GM11168 (cell line): ENCODE data around the gene SCMH1.
"Not testable (repeated sequence)": the region's sequence is repeated elsewhere in the genome, so short reads cannot be mapped to it uniquely, and the experiment has no call there.

Experiments
- in situ Hi-C: fragments of 300-500 bp; cut with MboI; formaldehyde crosslinking; loops from one replicate; pipeline ENCODE4 v1.12.0; 2022; ENCODE audit warnings: low sequenced_read_pairs; ENCODE audit not compliant: unreplicated experiment

The SCMH1 gene

DNA sequence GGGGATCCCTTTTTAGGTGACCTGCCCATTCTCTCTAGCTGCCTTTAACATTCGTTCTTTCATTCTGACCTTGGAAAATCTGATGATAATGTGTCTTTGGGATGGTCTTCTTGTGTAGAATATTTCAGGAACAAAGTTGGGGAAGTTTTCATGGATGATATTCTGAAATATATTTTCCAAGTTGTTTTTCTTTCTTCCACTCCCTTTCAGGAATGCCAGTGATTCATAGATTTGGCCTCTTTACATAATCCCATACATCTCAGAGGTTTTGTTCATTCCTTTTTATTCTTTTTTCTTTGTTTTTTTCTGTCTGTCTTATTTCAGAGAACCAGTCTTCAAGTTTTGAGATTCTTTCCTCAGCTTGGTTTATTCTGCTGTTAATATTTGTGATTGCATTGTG lies 13.9 kb upstream of the SCMH1 start:
- in situ Hi-C loops = no loop called here

DNA sequence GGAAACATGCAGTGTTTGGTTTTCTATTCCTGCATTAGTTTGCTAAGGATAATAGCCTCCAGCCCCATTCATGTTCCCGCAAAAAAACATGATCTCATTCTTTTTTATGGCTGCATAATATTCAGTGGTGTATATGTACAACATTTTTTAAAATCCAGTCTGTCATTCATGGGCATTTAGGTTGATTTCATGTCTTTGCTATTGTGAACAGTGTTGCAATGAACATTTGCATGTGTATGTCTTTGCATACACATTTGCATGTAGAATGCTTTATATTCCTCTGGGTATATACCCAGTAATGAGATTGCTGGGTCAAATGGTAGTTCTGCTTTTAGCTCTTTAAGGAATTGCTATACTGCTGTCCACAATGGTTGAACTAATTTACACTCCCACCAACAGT lies 9.0 kb upstream of the SCMH1 start:
- in situ Hi-C loops = not testable (repeated sequence)

DNA sequence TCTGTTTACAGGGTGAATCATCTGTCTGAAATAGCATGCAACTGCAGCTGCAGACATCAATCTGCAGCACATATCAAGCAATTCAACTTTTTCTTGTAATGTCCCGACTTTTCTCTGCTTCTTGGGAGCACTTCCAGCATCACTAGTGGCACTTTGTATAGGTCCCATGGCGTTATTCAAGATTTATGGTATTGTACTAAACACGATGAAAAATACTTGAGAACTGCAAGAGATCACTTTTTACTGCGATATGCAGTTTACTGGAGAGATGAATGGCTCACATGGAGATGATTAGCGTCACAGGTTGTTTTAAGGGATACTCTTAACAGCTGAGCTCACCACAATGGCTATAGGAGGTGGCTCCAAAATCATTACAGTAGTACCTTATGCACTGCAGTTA lies 7.2 kb upstream of the SCMH1 start:
- in situ Hi-C loops = no loop called here

DNA sequence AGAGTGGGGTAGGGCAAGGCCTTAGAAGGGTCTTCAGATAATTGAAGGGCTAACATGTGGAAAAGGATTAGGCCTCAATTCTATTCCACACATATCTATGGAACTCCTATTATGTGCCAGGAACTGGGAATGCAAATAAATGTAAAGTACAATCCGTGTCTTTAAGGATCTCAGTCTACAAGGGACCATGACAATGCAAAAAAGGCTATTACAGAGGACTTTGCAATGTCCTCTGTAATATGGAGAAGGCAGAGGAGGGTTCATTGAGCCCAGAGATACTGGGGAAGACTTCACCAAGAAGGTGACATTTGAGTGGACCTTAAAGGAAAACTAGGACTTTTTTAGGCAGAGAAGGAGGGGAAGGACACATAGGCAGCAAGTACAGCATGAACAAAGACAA lies 4.5 kb upstream of the SCMH1 start:
- in situ Hi-C loops = no loop called here

DNA sequence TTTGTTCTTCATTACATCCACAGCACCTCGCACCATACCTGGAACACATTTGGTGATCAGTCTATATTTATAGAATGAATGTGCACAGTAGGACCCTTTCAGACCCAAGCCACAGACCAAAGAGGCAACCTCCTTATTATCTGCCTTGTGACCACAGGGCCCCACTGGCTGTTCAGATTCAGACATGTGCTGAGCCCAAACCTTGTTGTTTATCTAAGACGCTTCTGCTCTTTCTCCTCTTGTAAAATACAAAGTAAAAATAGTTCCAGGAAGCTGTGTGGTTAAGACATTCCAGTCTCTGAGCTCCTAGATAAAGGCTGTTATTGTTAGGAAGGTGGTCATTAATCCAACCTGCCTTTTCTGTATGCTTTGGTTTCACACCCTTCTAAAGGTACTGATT lies 3.6 kb upstream of the SCMH1 start:
- in situ Hi-C loops = no loop called here

DNA sequence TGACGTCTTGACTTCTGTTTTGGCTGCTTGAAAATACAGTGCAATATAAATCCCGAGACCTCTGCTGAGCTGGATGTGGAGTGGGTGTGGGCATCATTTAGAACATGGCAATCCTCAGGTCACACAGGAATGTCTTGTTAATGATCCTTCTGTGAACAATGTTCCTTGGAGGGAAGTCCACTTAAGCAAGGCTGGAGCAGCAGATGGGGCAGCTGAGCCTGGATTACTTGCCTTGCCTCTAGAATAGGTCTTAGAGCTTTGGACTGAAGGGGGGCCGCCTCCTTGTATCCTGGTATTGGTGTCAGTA lies 926 bp upstream of the SCMH1 start:
- in situ Hi-C loops = no loop called here

DNA sequence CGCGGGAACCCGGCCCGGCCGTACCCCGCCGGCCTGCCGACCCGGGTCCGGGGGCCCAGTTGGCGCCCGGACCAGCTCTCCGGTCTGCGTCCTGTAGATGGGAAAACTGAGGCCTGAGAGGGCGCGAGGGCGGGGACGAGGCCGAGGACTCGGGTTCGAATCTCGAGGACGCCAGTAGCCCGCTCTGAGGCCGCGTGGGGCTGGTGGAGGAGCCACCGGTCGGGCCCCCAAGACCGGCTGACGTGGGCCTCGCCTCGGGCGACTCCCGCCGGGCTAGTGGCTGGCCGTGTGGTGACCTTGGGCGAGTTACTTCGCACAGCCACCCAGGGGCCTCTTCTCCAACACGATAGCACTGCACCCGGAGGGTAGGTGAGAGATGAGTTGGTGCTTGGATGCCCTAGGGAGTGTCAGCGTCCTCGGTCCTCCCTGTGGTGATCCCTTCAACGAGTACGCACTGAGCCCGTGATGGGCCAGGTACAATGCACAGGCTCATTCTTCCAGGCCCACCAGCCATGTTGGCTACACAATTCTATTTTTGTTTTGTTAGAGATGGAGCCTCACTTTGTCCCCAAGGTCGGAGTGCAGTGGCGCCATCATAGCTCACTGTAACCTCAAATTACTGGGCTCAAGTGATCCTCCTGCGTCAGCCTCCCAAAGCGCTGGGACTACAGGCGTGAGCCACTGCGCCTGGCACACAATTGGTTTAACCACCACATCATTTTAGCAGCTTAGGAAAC lies 404 bp upstream of the SCMH1 start:
- in situ Hi-C loops = no loop called here

DNA sequence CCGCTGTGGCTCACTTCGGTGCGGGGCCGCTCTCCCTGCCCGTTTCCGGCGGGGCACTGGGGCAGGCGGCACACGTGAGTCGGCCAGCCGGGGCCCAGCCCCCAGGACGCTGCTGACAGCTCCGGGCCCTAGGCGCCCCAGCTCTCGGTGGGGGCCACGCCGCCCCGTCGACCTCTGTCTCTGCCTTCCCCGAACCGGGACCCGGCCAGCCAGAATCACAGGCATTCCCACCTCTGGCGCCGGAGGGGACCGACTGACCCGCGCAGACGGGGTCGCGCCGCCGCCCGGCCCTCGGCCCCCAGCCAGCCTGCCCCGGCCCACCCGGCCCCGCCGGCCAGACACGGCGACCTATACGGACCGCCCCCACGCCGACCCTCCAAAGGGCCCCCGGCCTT lies 755 bp downstream of the SCMH1 start:
- in situ Hi-C loops = no loop called here

DNA sequence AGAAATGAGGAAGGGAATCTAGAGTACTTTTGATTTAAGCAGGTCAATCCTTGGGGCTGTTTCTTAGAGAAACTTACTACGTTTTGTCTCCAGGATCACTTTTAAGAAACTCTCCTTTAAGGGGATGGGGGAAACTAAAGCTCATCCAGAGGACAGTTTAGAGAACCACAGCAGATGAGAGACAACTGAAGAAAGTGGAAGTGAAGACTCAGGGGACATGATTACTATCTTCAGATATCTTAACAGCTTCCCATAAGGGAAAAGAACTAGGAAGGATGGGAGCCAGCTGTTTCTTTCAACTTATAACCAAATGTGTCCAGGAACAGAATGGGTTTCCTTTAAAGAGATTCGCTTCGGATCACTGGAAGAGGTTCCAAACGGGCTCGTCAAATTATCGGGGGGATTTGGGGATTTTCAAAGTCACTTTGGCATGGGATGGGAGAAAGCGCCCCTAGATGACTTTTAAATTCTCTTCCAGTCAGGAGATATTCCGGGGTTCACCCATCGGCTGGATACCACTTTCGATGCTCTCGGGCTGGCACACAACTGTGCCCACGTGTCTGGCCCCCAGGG lies 1.2 kb downstream of the SCMH1 start:
- in situ Hi-C loops = no loop called here

DNA sequence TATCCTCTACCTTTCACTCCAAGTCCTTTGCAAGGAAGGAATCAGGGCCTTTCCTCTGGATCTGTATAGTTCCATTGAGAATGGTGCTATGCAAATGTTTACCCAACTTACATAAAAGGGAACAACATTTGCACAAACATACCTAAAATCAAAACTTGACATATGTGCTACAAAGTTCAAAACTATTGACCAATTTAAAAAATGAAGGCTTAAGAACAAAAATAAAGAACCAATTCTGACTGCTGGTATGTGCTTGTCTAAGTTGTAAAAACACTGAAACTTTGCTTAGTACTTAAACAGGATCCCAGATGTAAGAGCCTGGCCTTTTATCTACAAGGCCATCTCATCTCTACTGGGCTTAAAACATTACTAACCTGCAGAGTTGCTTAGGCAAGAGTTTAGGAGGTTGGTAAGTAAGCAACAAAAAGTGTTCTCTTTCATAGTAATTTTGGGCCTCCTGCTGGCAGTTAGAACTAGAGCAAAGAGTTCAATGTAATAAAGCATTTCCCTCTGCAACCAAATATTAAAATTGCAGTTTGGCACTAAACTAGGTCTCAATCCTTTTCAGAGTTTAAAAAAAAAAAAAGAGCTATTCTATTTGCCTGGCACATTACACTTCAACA lies 2.0 kb downstream of the SCMH1 start:
- in situ Hi-C loops = no loop called here

DNA sequence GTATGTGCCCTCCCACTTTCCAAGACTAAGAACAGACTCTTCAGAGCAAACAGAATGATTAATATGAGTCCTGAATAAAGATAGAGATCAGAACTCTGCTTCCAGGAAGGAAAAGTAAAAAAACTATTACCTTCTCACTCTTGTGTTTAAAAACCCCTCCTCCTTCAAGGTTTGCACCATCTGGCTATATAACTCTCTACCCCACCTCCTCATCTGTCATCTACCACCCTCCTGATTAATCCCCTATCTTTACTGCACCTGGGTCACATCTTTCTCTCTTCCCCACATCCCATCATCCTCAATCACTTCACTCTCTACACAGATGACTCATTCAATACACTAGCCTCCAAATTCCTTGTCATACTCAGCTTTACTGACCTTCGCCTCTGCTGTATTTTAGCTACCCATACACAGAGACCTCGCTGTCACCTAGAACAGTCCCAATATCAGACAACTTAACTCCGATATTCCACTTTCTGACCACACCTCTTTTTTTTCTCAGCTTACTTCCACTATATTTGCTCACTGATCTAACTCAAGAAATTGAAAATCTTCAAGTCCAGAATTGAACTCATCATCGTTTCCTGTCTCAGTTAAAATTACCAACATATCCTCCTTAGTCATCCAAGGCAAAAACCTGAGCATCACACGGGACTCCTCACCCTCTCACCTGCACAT lies 3.7 kb downstream of the SCMH1 start:
- in situ Hi-C loops = no loop called here

DNA sequence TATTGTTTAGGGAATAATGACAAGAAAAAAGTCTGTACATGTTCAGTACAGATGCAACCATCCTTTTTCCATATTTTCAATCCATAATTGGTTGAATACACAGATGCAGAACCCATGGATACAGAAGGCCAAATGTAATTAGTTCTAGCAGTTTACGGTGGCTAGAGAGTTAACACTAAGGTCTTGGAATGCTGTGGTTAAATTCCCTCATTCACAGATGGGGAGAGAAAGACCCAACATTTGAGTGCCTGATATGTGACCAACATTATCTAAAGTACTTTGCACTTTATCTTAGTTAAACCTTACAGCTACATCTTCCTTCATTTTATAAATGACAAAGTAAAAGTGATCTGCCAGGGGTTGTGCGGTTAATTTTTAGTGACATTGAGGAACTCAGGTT lies 5.3 kb downstream of the SCMH1 start:
- in situ Hi-C loops = no loop called here

DNA sequence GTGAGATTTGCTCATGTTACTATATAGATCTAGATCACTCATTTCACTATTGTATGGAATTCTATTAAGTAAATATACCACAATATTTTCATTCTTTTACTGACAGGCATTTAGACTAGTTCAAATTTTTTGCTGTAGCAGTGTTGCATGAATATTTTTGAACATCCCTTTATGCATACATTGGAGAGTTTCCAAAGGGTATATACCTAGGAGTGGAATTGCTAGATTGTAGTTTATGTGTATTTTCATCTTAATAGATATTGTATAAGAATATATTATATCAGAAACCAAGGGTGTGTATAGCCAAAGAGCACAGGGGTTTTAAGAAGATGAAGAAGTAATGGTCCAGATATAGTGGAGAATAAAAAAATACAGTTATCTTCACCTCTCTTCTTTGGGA lies 6.2 kb downstream of the SCMH1 start:
- in situ Hi-C loops = no loop called here

DNA sequence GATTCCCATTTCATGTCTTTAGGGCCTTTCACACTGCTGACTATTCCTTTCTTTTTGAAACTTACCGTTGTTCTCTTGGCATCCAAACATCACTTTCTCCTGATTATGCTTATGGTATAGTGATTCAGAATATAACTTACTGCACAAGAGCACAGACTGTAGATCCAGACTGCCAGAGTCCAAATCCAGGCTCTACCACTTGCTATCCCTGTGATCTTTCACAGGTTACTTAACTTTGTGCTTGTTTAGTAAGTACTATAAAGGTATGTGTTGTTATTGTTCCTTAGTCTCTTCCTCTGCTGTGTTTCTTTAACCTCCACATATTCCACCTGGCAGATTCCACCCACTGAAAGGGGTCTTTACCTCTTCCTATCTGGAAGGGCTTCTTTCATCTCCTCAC lies 8.4 kb downstream of the SCMH1 start:
- in situ Hi-C loops = no loop called here

DNA sequence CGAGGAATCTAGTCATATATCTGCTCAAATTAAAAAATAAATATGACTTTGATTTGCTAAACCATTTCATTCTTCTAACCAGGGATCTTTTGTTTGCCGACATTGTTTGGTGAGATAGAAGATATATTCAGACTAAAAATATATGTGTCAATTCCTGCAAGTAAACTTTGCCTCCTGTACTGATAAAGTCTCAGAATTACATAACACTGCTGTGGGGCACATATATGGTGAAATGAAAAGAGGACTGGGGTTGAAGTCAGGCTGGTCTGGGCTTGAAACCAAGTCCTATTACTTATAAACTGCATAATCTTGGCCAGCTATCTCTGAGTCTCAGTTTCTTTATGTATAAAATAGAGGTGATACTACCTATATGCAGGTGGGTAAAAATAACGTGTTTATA lies 9.8 kb downstream of the SCMH1 start:
- in situ Hi-C loops = no loop called here

DNA sequence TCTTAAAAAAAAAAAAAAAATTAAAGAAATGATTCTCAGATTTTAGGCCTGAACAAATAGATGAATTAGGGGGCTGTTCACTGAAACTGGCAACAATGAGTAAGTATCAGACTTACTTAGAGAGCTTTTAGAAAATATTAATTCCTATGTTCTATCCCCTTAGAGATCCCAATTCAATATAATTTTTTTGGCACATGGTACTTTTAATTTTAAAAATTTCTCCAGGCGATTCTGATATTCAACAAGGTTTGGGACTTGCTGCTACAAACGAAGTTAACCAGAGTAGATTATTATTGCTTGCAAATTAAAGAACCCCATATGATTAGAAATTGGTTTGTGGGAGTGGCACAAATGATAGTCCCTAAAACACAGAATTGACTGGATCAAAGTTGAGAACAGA lies 11.4 kb downstream of the SCMH1 start:
- in situ Hi-C loops = no loop called here

DNA sequence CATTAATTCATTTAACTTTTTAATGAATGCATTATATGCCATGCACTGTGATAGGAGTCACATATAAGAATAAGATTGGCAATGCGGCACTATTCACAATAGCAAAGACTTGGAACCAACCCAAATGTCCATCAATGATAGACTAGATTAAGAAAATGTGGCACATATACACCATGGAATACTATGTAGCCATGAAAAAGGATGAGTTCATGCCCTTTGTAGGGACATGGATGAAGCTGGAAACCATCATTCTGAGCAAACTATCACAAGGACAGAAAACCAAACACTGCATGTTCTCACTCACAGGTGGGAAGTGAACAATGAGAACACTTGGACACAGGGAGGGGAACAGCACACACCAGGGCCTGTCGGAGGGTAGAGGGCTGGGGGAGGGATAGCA lies 12.9 kb downstream of the SCMH1 start:
- in situ Hi-C loops = not testable (repeated sequence)

DNA sequence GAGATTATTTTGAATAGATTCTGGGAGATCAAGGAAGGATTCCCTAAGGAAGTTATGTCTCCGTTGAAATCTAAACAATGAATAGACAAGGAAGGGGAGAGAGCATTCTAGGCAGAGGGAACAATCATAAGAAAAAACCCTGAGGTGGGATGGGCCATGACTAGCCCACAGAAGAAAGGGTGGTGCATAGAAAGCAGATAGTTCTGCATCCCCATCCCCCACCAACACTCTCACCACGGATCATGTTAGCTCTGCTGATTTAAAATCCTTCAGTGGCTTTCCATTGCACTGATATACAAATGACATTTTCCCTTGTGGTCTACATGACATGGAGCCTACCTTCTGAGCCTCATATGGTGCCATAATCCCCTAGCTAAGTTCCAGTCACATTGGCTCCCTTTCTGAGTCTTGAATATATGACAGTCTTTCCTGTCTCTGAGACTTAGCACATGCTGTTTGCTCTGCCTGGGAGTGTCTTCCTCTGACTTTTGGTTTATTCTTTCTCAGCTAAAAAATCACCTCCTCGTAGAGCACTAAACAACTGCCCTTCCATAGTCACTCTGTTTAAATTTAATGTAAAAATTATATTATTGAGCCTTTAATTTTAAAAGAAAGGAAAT lies 15.2 kb downstream of the SCMH1 start:
- in situ Hi-C loops = no loop called here

DNA sequence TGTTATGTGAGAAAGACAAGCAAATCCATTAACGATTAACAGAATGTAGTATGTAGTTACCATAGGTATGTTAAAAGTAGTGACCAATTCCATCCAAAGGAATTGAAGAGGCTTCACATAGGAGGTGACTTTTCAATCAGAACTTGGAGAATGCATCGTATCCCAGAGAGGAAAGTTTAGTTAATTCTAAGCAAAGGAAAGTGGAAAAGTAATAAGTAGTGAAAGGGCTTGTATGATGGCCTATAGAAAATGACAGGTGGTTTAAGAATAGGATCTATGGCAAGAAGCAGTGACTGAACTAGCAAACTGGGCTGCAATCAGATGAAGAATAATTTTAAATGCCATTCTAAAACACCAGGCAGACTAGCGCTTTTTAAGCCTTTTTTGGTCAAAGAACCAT lies 16.6 kb downstream of the SCMH1 start:
- in situ Hi-C loops = no loop called here

DNA sequence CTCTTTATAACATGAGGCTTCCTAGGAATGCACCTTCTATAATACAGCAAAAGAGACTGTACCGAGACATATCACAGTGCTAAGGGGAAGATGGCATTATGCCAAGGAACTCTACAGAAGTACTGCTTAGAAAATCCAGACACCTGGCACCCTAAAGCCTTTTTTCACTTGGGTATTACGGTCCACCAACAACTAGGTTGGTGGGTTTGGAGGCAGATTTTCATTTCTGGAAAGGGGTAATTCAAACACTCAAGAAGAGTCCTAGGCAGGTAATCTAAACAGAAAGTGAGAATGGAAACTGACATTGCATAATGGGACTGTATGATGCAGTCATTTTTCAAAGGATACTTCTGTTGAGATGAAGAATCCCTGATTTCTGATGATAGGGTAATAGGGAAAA lies 19.6 kb downstream of the SCMH1 start:
- in situ Hi-C loops = no loop called here

DNA sequence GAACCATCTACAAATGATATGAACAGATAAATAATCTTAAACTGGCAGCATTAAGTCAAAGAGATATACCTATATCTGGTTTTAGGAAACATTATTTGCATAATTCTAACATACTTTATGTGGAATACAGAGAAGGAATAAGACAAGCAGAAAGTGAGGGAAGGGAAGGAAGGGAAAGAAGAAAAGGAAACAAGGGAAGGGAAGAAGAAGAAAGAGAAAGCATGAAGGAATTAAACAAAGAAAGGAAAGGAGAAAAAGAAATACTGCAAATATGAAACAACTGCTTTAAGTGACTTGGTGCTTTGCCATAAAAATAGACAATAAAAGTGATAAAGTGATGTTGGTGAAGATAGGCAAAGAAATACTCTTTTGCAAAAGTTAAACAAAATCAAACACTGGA lies 20.1 kb downstream of the SCMH1 start:
- in situ Hi-C loops = no loop called here
